ENCODE results near the gene PARG. TPM values are rescaled to one million over a fixed set of nuclear protein-coding genes. Genes with fewer than 3 reads are reported as not detected.
"Not testable (repeated sequence)": the region's sequence is repeated elsewhere in the genome, so short reads cannot be mapped to it uniquely, and the experiment has no call there.

The PARG gene
- total RNA-seq, 2 donors from 2014 or later: 22.9 to 28.2 TPM

DNA sequence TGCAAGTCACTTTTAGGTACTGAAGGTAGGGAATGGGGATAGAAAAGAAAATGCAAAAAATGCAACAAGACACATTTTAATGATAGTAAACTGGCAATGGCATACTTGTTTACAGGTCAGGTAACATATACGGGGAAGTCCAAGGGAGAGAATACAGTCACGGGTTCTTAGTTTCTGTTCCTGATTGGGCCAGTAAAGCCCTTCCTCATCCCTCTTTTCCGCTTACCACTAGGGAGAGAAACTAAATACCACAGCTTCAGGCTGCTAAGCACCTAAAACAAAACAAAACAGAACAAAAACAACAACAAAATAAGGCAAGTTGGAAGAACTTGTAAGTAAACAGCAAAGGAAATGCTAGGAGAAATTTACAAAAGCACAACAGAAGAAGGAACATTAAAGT, 114.5 kb downstream of the PARG start:
- H3K4me1 Mint-ChIP-seq: no peaks in the 10 kb centered on the region
- ATAC-seq (replicated peaks): no peak
- no peaks in the 10 kb centered on the region for H3K27me3 Mint-ChIP-seq
- H3K27ac Mint-ChIP-seq: no peak overlapping the region
- H3K9me3 Mint-ChIP-seq: no peaks in the 10 kb centered on the region
- H3K4me3 Mint-ChIP-seq: no peak overlapping the region
- peaks cover 71% of the 10 kb centered on the region for H3K36me3 Mint-ChIP-seq (ENCODE audit: low read depth)

DNA sequence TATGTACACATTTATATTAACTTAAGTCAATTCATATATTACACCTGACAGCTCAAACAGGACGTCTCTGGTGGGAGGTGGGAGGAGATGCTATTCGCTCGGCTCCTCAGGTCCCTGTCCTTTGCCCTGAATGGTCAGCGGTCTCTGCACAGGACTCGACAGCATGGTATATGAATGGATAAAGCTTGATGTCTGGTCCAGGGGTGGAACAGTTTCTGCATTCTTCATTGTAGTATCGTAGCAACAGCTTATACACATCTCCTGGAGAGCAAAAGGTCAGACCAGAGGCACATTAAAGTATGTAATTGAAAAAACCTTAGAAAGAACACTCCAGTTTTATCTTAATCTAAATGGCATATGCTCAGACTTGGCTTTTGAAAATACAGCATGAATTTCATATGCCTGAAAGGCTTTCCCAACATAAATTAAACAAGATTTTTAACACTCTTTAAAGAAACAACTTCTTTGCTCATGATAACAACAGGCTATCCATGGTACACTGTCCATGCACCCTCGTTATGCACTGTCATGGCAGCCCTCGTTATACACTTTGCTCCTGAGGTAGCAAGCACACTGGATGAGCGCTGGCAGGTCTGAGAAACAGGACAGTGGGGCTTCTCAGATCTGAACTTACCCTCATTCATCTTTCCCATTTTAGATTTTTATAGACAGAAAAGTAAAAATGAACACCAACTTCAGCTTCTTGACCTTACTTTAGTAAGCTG, 122.4 kb downstream of the PARG start:
- no peaks in the 10 kb centered on the region for H3K4me1 Mint-ChIP-seq
- H3K36me3 Mint-ChIP-seq (ENCODE audit: low read depth): peaks cover 85% of the 10 kb centered on the region

DNA sequence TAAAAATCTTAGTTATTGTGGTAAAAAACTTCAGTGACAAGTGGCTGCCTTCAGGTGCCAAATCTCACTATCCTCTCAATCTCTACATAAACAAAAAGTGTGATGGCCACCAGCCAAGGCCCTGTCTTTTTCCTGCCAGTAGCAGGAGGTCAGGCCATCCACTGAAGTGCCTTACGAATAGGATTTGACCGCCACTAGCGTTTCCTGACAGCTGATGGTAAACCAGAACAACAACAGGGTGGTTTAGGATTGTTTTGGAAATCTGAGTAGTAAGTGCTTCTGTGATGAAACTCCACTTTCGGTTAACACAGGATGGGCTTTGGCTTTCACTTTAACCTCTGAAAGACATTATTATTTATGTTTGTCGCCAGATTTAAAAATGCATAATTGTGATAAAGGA, 124.0 kb downstream of the PARG start:
- no peak overlapping the region for H3K4me3 Mint-ChIP-seq
- no peak overlapping the region for H3K27ac Mint-ChIP-seq
- H3K9me3 Mint-ChIP-seq: peaks cover 4% of the 10 kb centered on the region
- H3K27me3 Mint-ChIP-seq: no peaks in the 10 kb centered on the region
- no peaks in the 10 kb centered on the region for H3K4me1 Mint-ChIP-seq
- peaks cover 79% of the 10 kb centered on the region for H3K36me3 Mint-ChIP-seq (ENCODE audit: low read depth)
- ATAC-seq (replicated peaks): no peak

More for the DNA sequence above, 122.4 kb downstream of the PARG start:
- no peaks in the 10 kb centered on the region for H3K27me3 Mint-ChIP-seq
- no peak overlapping the region for H3K27ac Mint-ChIP-seq
- H3K4me3 Mint-ChIP-seq: no peak overlapping the region
- no peak for ATAC-seq (replicated peaks)
- H3K9me3 Mint-ChIP-seq: peaks cover 4% of the 10 kb centered on the region

DNA sequence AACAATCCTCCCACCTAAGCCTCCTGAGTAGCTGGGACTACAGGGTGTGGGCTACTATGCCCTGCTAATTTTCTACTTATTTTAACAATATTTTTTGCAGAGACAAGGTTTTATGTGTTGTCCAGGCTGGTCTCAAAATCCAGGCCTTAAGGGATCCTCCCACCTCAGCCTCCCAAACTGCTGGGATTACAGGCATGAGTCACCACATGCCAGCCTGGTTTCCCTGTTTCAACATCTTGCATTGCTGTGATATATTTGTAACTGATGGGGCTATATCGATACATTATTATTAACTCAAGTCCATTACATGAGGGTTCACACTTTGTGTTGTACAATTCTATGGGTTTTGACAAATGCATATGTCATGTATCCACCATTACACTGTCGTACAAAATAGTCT, 137.8 kb downstream of the PARG start:
- no peak overlapping the region for H3K27ac Mint-ChIP-seq

DNA sequence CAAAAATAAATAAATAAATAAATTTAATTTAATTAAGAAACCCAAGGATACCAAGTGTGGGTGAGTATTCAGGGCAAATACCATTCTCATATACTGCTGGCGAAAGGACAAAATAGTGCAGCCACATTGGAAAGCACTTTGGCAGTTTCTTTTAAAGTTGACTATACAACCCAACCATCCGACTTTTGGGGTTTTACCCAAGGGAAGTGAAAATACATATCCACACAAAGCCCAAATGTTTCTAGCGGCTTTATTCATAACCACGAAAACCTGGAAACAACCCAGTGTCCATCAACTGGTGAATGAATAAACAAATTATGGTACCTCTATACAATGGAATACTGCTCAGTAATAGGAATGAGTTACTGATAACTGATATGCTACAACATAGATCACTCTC, 143.6 kb downstream of the PARG start:
- no peak overlapping the region for H3K4me3 Mint-ChIP-seq
- H3K27me3 Mint-ChIP-seq: peaks cover 10% of the 10 kb centered on the region
- H3K36me3 Mint-ChIP-seq (ENCODE audit: low read depth): no peaks in the 10 kb centered on the region
- no peaks in the 10 kb centered on the region for H3K4me1 Mint-ChIP-seq
- no peak overlapping the region for H3K27ac Mint-ChIP-seq
- H3K9me3 Mint-ChIP-seq: no peaks in the 10 kb centered on the region
- no peak for ATAC-seq (replicated peaks)

More for the DNA sequence above, 137.8 kb downstream of the PARG start:
- H3K4me1 Mint-ChIP-seq: no peaks in the 10 kb centered on the region
- H3K4me3 Mint-ChIP-seq: no peak overlapping the region
- H3K9me3 Mint-ChIP-seq: peaks cover 4% of the 10 kb centered on the region
- peaks cover 13% of the 10 kb centered on the region for H3K27me3 Mint-ChIP-seq
- H3K36me3 Mint-ChIP-seq (ENCODE audit: low read depth): no peaks in the 10 kb centered on the region
- ATAC-seq (replicated peaks): no peak

DNA sequence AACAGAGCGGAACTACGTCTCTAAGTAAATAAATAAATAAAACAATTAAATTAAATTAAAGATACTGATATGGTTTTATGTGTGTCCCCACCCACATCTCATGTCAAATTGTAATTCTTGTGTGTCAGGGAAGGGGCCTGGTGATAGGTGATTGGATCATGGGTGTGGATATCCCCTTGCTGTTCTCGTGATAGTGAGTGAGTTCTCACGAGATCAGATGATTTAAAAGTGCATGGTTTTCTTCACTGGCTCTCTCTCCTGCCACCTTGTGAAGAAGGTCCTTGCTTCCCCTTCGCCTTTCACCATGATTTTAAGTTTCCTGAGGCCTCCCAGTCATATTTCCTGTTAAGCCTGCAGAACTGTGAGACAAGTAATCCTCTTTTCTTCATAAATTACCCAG, 150.7 kb downstream of the PARG start:
- no peaks in the 10 kb centered on the region for H3K4me1 Mint-ChIP-seq
- no peaks in the 10 kb centered on the region for H3K9me3 Mint-ChIP-seq
- no peaks in the 10 kb centered on the region for H3K36me3 Mint-ChIP-seq (ENCODE audit: low read depth)
- no peaks in the 10 kb centered on the region for H3K27me3 Mint-ChIP-seq
- ATAC-seq (replicated peaks): no peak
- no peak overlapping the region for H3K27ac Mint-ChIP-seq
- no peak overlapping the region for H3K4me3 Mint-ChIP-seq

DNA sequence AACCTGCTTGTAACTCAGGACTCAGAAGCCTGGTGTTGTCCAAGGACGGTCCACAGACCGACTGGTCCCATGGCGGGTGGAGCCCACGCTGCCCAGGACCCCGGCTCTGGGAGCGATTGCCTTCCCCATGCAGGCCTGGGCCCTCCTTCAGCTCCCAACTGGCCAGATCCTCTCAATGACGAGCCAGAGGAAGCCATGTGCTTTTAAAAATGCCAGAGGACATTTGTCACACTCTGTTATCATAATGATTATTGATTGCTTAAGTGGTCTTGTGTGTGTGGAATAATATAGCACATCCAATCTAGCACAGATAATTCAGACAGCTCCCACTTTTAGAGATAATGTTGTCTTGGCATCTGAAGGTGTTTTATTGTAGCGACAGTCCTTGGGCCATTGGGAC, 157.1 kb downstream of the PARG start:
- peaks cover 22% of the 10 kb centered on the region for H3K27me3 Mint-ChIP-seq
- no peak for ATAC-seq (replicated peaks)
- H3K27ac Mint-ChIP-seq: no peak overlapping the region
- no peaks in the 10 kb centered on the region for H3K36me3 Mint-ChIP-seq (ENCODE audit: low read depth)
- no peaks in the 10 kb centered on the region for H3K4me1 Mint-ChIP-seq
- no peaks in the 10 kb centered on the region for H3K9me3 Mint-ChIP-seq
- no peak overlapping the region for H3K4me3 Mint-ChIP-seq

DNA sequence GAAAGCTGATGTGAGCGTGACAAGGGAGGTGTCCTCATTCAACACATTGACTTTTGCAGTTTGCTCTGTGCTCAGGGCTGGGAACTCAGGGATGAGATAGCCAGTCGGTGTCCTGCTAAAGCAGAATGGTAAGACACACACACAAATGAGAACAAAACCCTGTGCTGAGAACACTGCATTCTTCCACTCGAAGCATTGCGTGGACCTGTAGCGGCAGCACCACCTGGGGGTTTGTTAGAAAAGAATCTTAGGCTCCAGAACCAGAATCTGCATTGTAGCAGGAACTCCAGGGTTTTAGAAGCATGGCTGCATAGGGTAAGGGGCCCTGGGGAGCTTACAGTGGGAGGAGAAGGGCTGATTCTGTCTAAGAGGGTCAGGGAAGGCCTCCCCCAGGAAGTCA, 158.2 kb downstream of the PARG start:
- Mint-ChIP-seq H3K36me3 (ENCODE audit: low read depth) (no peaks in the 10 kb centered on the region), H3K4me3 (no peak overlapping the region), H3K4me1 (no peaks in the 10 kb centered on the region), H3K27me3 (peaks cover 26% of the 10 kb centered on the region), H3K9me3 (no peaks in the 10 kb centered on the region), H3K27ac (no peak overlapping the region)
- ATAC-seq (replicated peaks): no peak

DNA sequence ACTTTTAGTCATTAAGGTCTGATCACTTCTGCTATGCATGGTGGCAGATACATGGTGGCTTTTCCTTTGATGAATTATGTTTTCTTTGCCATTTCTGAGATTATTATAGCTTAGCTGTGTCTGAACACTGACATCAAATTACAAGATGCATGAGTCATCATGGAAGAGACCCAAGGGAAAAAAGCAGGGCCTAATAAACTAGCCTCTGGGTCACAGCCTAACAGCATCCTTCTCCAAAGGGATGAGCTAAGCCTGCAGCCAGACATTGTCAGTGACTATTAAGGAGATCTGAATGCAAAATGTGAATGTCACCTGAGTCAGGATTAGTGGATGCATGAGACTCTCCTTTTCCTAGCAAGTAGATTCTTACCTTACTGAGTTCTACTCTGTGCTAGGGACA, 160.6 kb downstream of the PARG start:
- no peaks in the 10 kb centered on the region for H3K36me3 Mint-ChIP-seq (ENCODE audit: low read depth)

DNA sequence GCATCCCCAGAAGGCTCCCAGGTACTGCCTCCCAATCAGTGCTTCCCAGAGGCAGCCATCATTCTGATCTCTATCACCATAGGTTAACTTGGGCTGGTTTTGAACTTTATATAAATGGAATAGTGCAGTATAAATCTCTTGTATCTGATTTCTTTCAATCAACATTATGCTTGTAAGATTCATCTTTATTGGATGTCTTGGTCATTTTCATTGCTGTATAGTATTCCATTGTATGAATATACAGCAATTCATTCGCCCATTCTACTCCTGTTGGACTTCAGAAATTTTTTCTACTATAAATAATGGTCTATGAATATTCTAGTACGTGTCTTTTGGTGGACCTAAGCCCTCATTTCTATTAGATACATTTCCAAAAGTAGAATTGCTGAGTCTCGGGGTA, 163.6 kb downstream of the PARG start:
- Mint-ChIP-seq H3K4me1 (no peaks in the 10 kb centered on the region), H3K4me3 (no peak overlapping the region), H3K27me3 (peaks cover 22% of the 10 kb centered on the region), H3K27ac (no peak overlapping the region), H3K9me3 (no peaks in the 10 kb centered on the region), H3K36me3 (ENCODE audit: low read depth) (no peaks in the 10 kb centered on the region)
- ATAC-seq (replicated peaks): no peak

More for the DNA sequence above, 160.6 kb downstream of the PARG start:
- Mint-ChIP-seq H3K4me3 (no peak overlapping the region), H3K27me3 (peaks cover 28% of the 10 kb centered on the region), H3K4me1 (no peaks in the 10 kb centered on the region), H3K9me3 (no peaks in the 10 kb centered on the region), H3K27ac (no peak overlapping the region)
- ATAC-seq (replicated peaks): no peak

DNA sequence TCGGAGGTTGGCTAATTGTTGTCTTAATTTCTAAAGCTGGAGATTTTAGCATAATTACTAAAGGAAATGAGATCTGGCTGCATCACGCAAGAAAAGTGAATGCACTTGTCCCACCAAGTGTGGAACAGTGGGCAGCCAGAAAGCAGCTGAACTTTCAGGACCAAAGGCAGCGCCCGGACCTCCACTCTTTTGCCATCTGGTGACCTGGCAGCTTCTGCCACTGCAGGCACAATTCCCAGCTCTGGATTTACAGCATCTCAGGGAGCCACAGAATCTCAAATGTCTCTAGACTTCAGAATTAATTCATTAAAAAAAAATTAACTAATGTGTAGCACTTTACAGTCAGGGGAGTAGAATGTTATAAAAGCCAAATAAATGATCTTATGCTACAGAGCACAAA, 165.0 kb downstream of the PARG start:
- H3K27me3 Mint-ChIP-seq: peaks cover 28% of the 10 kb centered on the region

DNA sequence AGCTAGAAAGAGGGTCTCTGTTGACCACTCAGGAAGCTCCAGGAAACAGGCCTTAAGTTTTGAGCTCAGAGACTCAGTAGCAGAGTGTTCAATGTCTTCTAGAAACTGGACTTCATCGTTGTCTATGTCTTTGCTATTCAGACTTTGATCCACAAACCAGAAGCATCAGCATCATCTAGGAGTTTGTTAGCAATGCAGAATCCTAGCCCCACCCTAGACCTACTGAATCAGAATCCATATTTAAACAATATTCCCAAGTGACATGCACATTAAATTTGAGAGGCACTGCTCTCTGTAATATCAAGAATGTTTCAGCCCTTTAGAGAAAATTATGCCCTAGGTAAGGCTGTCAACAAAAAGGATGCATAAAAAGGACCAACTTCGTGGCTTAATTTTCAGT, 166.8 kb downstream of the PARG start:
- no peak overlapping the region for H3K4me3 Mint-ChIP-seq
- ATAC-seq (replicated peaks): no peak
- no peaks in the 10 kb centered on the region for H3K4me1 Mint-ChIP-seq
- no peaks in the 10 kb centered on the region for H3K9me3 Mint-ChIP-seq
- no peak overlapping the region for H3K27ac Mint-ChIP-seq
- H3K36me3 Mint-ChIP-seq (ENCODE audit: low read depth): no peaks in the 10 kb centered on the region
- peaks cover 35% of the 10 kb centered on the region for H3K27me3 Mint-ChIP-seq

More for the DNA sequence above, 165.0 kb downstream of the PARG start:
- ATAC-seq (replicated peaks): no peak
- no peaks in the 10 kb centered on the region for H3K4me1 Mint-ChIP-seq
- H3K27ac Mint-ChIP-seq: no peak overlapping the region
- H3K9me3 Mint-ChIP-seq: no peaks in the 10 kb centered on the region
- no peak overlapping the region for H3K4me3 Mint-ChIP-seq
- H3K36me3 Mint-ChIP-seq (ENCODE audit: low read depth): no peaks in the 10 kb centered on the region

DNA sequence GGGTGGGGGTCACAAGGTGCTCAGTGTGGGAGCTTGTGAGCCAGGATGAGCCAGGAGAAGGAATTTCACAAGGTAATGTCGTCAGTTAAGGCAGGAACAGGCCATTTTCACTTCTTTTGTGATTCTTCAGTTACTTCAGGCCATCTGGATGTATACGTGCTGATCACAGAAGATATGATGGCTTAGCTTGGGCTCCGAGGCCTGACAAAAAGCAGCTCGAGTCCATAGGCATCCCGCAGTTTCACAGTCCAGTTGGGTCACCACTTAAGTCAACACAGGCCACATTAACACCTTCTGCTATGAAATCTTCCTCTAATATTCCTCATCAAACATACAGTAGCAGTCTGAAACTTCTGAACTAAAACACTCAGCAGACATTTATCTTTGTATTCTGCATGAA, 168.9 kb downstream of the PARG start:
- not testable (repeated sequence) for H3K4me3 Mint-ChIP-seq; H3K36me3 Mint-ChIP-seq (ENCODE audit: low read depth); ATAC-seq (replicated peaks); H3K9me3 Mint-ChIP-seq; H3K27ac Mint-ChIP-seq; H3K4me1 Mint-ChIP-seq
- peaks cover 36% of the 10 kb centered on the region for H3K27me3 Mint-ChIP-seq

DNA sequence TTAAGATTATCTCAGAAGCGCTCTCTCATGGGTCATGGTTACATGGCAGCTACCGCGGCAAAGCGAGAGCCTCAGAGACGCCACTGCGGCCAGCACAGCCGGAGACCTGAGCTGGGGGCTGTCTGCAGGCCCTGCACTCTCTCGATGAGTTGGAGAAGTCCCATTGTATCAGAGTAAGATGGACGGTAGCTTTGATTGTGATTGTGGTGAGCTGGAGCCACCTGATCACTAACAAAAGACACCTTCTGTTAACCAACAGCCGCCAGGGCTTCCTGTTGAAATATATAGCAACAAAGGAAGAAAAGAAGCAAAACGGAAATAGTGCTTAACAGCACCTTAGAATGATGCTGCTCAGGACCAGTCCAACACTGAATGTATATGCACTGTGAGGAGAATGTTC, 170.8 kb downstream of the PARG start:
- H3K27ac Mint-ChIP-seq; H3K36me3 Mint-ChIP-seq (ENCODE audit: low read depth); ATAC-seq (replicated peaks); H3K4me1 Mint-ChIP-seq; H3K4me3 Mint-ChIP-seq; H3K9me3 Mint-ChIP-seq: not testable (repeated sequence)
- peaks cover 44% of the 10 kb centered on the region for H3K27me3 Mint-ChIP-seq

DNA sequence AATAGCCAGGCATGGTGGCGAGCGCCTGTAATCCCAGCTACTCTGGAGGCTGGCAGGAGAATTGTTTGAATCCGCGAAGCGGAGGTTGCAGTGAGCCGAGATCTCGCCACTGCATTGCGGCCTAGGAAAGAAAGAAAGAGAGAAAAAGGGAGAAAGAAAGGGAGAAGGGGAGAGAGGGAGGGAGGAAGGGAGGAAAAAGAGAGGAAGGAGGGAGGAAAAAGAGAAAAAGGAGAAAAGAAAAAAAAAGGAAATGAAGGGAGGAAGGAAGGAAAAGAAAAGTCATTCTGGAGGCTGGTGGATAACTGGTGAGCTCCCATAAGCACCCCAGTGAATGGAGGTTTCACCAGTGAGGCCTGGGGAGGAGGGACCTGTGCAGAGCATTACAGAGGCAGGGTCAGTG, 172.1 kb downstream of the PARG start:
- no peaks in the 10 kb centered on the region for H3K36me3 Mint-ChIP-seq (ENCODE audit: low read depth)
- no peaks in the 10 kb centered on the region for H3K9me3 Mint-ChIP-seq
- no peak for ATAC-seq (replicated peaks)
- H3K27me3 Mint-ChIP-seq: peaks cover 39% of the 10 kb centered on the region
- H3K27ac Mint-ChIP-seq: no peak overlapping the region
- no peak overlapping the region for H3K4me3 Mint-ChIP-seq
- H3K4me1 Mint-ChIP-seq: no peaks in the 10 kb centered on the region

DNA sequence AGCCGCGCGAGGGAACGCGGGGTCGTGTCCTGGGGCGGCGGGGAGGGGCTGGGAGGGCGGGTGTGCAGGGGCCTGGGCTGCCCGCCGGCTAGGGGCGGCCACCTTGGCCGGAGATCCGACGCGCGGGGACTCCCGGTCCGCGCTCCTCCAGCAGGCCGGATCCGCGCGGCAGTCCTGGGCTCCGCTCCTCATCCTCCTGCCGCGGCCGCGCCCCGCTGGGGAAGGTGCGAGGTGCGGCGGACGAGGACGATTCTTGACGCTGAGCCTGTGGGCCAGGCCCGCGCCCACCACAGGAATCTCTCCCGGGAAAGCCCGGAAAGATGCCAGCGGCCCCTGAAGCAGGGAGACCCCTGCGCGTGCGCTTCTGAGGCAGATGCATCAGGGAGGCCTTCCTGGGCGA, 173.1 kb downstream of the PARG start:
- Mint-ChIP-seq H3K4me3 (no peak overlapping the region), H3K4me1 (no peaks in the 10 kb centered on the region), H3K27me3 (peaks cover 35% of the 10 kb centered on the region), H3K27ac (no peak overlapping the region), H3K36me3 (ENCODE audit: low read depth) (no peaks in the 10 kb centered on the region), H3K9me3 (no peaks in the 10 kb centered on the region)
- no peak for ATAC-seq (replicated peaks)

Data from activated T-helper 17 cell treated with anti-CD3 and anti-CD28 coated beads, Interleukin-2, amount 50 U/mL, for 72 hours (primary cell).